Measurements from ENCODE around the gene ZXDC.

DNA sequence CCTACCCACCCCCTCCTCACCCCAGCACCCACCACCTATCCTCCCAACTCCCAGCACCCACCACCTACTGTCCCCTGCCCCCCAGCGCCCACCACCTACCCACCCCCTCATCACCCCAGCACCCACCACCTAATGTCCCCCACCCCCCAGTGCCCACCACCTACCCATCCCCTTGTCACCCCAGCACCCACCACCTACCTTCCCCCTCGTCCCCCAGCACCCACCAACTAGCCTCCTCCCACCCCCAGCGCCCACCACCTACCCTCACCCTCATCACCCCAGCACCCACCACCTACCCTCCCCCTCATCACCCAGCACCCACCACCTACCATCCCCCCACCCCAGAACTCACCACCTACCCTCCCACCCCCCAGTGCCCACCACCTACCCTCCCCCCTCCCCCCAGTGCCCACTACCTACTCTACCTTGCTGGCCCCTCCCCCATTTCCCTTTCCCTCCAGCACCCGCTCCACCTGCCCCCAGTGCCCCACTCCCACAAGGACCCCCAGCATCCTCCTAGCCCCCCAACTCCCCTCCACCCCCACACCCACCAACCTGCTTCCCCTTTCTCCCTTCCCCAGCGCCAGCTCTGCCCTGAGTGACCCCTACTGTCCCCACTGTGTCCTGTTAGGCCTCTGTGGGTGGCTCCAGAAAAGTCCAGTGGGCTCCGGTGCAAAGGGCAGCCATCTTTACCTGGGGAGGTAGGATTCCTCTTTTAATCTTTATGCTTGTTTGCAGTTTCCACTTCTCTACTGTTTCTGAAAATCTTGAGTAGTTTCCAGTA, 40.7 kb upstream of the ZXDC start:
- TF ChIP-seq POLR2A (IDR thresholded peaks at IDR 0.05): no peak
- no peak for TF ChIP-seq CTCF (IDR thresholded peaks at IDR 0.05)
